ENCODE data around the gene TPCN2.

The TPCN2 gene

DNA sequence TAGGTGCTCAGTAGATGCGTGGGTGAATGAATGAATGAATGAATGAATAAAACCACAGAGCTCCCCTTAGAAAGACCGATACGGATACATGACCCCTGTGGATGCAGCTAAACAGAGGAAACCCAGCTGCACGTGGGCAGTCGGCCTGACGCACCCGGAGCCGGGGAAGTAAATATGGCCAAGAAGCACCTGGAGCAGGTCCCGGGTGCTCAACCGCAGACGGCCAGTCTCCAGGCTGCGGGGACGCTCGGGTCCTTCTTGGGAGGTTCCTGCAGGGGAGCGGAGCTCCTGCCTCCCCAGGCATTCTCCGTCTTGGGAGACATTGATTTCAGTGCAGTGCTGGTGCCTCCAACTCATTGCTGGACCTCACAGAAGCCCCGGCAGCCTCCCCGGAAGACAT lies 11.7 kb upstream of the TPCN2 start:
- Histone ChIP-seq H3K4me1 (ENCODE audit: low read depth, poor library complexity, severe bottlenecking) (no peaks in the 10 kb centered on the region), H2AFZ (ENCODE audit: low read depth) (no peak overlapping the region), H3K27ac (no peak overlapping the region), H3K27me3 (ENCODE audit: insufficient read depth, low read depth) (no peaks in the 10 kb centered on the region), H3K4me3 (IDR thresholded peaks at IDR 0.05; ENCODE audit: insufficient read depth, low read depth, low read length) (no peak overlapping the region), H3K9ac (no peak overlapping the region), H3K79me2 (ENCODE audit: insufficient read depth, low read depth) (no peaks in the 10 kb centered on the region), H3K36me3 (ENCODE audit: insufficient read depth) (no peaks in the 10 kb centered on the region), H4K20me1 (ENCODE audit: insufficient read depth) (no peaks in the 10 kb centered on the region), H3K4me2 (no peak overlapping the region)
- TF ChIP-seq, protein P1, sequence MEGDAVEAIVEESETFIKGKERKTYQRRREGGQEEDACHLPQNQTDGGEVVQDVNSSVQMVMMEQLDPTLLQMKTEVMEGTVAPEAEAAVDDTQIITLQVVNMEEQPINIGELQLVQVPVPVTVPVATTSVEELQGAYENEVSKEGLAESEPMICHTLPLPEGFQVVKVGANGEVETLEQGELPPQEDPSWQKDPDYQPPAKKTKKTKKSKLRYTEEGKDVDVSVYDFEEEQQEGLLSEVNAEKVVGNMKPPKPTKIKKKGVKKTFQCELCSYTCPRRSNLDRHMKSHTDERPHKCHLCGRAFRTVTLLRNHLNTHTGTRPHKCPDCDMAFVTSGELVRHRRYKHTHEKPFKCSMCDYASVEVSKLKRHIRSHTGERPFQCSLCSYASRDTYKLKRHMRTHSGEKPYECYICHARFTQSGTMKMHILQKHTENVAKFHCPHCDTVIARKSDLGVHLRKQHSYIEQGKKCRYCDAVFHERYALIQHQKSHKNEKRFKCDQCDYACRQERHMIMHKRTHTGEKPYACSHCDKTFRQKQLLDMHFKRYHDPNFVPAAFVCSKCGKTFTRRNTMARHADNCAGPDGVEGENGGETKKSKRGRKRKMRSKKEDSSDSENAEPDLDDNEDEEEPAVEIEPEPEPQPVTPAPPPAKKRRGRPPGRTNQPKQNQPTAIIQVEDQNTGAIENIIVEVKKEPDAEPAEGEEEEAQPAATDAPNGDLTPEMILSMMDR (conservative IDR thresholded peaks at IDR 0.05; ENCODE audit: low read depth, low read length) = no peak

DNA sequence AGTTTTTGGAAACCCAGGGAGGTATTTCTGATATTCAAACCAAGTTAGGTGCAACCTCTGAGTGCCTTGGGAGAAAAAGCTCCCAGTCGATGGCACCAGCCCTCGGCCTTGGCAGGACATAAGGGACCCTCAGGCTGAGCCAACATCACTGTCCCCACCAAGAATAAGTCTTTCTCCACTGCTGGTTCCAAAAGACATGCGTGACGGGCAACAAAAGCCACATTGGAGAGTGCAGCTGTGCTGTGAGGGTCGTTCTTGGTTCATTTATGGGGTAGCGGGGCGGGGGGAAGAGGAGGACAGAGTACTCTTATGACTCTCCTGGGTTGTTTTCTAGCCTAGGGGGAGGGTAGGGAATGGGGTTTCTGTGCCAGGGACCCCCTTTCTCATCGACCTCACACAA lies 11.2 kb upstream of the TPCN2 start:
- Histone ChIP-seq H3K36me3 (ENCODE audit: insufficient read depth) (no peaks in the 10 kb centered on the region), H3K79me2 (ENCODE audit: insufficient read depth, low read depth) (no peaks in the 10 kb centered on the region), H3K4me2 (no peak overlapping the region), H4K20me1 (ENCODE audit: insufficient read depth) (no peaks in the 10 kb centered on the region), H3K27ac (no peak overlapping the region), H2AFZ (ENCODE audit: low read depth) (no peak overlapping the region), H3K9ac (no peak overlapping the region), H3K27me3 (ENCODE audit: insufficient read depth, low read depth) (no peaks in the 10 kb centered on the region), H3K4me3 (IDR thresholded peaks at IDR 0.05; ENCODE audit: insufficient read depth, low read depth, low read length) (no peak overlapping the region), H3K4me1 (ENCODE audit: low read depth, poor library complexity, severe bottlenecking) (no peaks in the 10 kb centered on the region)
- TF ChIP-seq, protein P1 (conservative IDR thresholded peaks at IDR 0.05; ENCODE audit: low read depth, low read length) = no peak

DNA sequence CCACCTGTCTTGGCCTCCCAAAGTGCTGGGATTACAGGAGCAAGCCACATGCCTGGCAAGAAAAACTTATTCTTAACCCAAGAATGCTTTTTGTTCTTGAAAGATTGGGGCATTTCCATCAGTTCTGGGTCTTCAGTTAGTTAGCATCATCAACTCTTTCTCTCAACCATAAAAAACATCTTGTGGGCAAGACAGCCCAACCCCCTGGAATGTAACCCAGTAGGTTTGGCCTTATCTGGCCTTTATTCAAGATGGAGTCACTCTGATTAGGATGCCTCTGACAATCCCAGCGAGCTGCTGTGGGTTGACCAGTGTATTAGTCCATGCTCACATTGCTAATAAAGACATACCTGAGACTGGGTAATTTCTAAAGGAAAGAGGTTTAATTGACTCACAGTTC lies 9.2 kb upstream of the TPCN2 start:
- H3K4me1 ChIP-seq (ENCODE audit: low read depth, poor library complexity, severe bottlenecking) = peaks cover 6% of the 10 kb centered on the region
- no peak overlapping the region for H3K27ac ChIP-seq
- no peaks in the 10 kb centered on the region for H3K36me3 ChIP-seq (ENCODE audit: insufficient read depth)
- H4K20me1 ChIP-seq (ENCODE audit: insufficient read depth) = no peaks in the 10 kb centered on the region
- no peak overlapping the region for H3K4me2 ChIP-seq
- TF ChIP-seq, protein P1 (conservative IDR thresholded peaks at IDR 0.05; ENCODE audit: low read depth, low read length) = no peak
- no peaks in the 10 kb centered on the region for H3K79me2 ChIP-seq (ENCODE audit: insufficient read depth, low read depth)
- H3K9ac ChIP-seq = no peak overlapping the region
- H2AFZ ChIP-seq (ENCODE audit: low read depth) = no peak overlapping the region
- no peak overlapping the region for H3K4me3 ChIP-seq (IDR thresholded peaks at IDR 0.05; ENCODE audit: insufficient read depth, low read depth, low read length)
- no peaks in the 10 kb centered on the region for H3K27me3 ChIP-seq (ENCODE audit: insufficient read depth, low read depth)

DNA sequence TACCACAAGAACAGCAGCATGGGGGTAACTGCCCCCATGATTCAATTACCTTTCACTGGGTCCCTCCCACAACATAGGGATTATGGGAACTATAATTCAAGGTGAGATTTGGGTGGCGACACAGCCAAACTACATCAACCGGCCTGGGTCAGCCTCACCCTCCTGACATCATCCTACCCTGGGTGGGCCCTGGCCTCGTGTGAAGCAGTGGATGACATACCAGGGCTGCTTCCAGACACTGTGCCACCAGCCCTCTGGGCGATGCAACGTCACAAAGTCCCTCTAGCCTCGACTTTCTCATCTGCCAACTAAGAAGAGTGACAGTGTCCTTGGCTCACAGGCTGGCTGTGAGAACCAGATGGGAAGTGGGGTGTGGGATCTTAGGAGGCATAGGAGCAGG lies 8.7 kb upstream of the TPCN2 start:
- no peak overlapping the region for H3K4me2 ChIP-seq
- TF ChIP-seq, protein P1 (conservative IDR thresholded peaks at IDR 0.05; ENCODE audit: low read depth, low read length) = no peak
- no peak overlapping the region for H3K4me3 ChIP-seq (IDR thresholded peaks at IDR 0.05; ENCODE audit: insufficient read depth, low read depth, low read length)
- peaks cover 12% of the 10 kb centered on the region for H3K4me1 ChIP-seq (ENCODE audit: low read depth, poor library complexity, severe bottlenecking)
- no peaks in the 10 kb centered on the region for H4K20me1 ChIP-seq (ENCODE audit: insufficient read depth)
- no peak overlapping the region for H2AFZ ChIP-seq (ENCODE audit: low read depth)
- H3K27me3 ChIP-seq (ENCODE audit: insufficient read depth, low read depth) = no peaks in the 10 kb centered on the region
- no peak overlapping the region for H3K9ac ChIP-seq
- H3K27ac ChIP-seq = no peak overlapping the region
- no peaks in the 10 kb centered on the region for H3K36me3 ChIP-seq (ENCODE audit: insufficient read depth)
- no peaks in the 10 kb centered on the region for H3K79me2 ChIP-seq (ENCODE audit: insufficient read depth, low read depth)

Measured in KMS-11 (cell line).